H1 (cell line): ENCODE results near the gene ZNF134. TPM values are rescaled to one million over a fixed set of nuclear protein-coding genes. Genes with fewer than 3 reads are reported as not detected.

Experiments used
- BCL11A ChIP-seq, 2 experiments: IDR thresholded peaks; one replicate each; pipeline ENCODE4 v1.6.1; 2011; ENCODE audit warnings: low read depth in 2 of 2, low read length in 2 of 2, mild to moderate bottlenecking in 2 of 2
- CHD7 ChIP-seq: fragments of 300-600 bp; sonication (generic); IDR thresholded peaks from 2 replicates; pipeline ENCODE4 v1.7.1; 2012; ENCODE audit warnings: low read length, moderate library complexity, mild to moderate bottlenecking, inconsistent platforms; ENCODE audit not compliant: insufficient replicate concordance
- CTBP2 ChIP-seq: IDR thresholded peaks from 2 replicates; pipeline ENCODE4 v1.7.0; 2011; ENCODE audit warnings: borderline replicate concordance, mild to moderate bottlenecking, moderate library complexity, mixed read lengths, low read length; ENCODE audit not compliant: insufficient read depth, insufficient read length
- EP300 ChIP-seq, 2 experiments: IDR thresholded peaks; 1 replicate in 1 of 2; 2 replicates in 1 of 2; pipeline ENCODE4 v1.6.1; 2011 to 2012; ENCODE audit warnings: low read depth in 2 of 2, low read length in 2 of 2, mild to moderate bottlenecking in 2 of 2, borderline replicate concordance in 1 of 2, inconsistent platforms in 1 of 2, moderate library complexity in 1 of 2
- EZH2 ChIP-seq: fragments of 200-600 bp; sonication (generic); IDR thresholded peaks from 2 replicates; pipeline ENCODE4 v1.7.1; 2012; ENCODE audit warnings: low read depth, mild to moderate bottlenecking, moderate library complexity, low read length, inconsistent platforms; ENCODE audit not compliant: severe bottlenecking
- KDM4A ChIP-seq: IDR thresholded peaks from one replicate; pipeline ENCODE4 v1.7.1; 2012; ENCODE audit warnings: low read depth, mild to moderate bottlenecking, moderate library complexity, low read length, inconsistent platforms; ENCODE audit not compliant: severe bottlenecking
- NRF1 ChIP-seq: IDR thresholded peaks from 2 replicates; pipeline ENCODE4 v1.6.1; 2011; ENCODE audit warnings: mild to moderate bottlenecking, low read depth, low read length, improper control_type of control experiment
- RXRA ChIP-seq: IDR thresholded peaks from 2 replicates; pipeline ENCODE4 v1.6.1; 2011; ENCODE audit warnings: low read depth, mild to moderate bottlenecking, low read length, moderate library complexity; ENCODE audit not compliant: insufficient read depth
- polyA plus RNA-seq, 7 experiments: library from polyadenylated mRNA; depleted of rRNA in 3 of 7; stranded (reverse) in 5 of 7; unstranded in 2 of 7; fragments of >200 nt in 5 of 7; fragments of 200-250 nt in 2 of 7; gene quantifications; 1 replicate in 5 of 7; 2 replicates in 1 of 7; 4 replicates in 1 of 7; pipeline versions ENCODE4 v1.2.1 to v1.2.3, GENCODE V29; 2011 to 2013; ENCODE audit warnings: missing spikeins in 2 of 7, mixed read lengths in 2 of 7
- total RNA-seq: library from RNA; stranded (reverse); fragmentation: NEBNext Ultra II Directional; extraction: Animal tissue kit (Norgen Biotek cat#: 25700); gene quantifications from 2 replicates; pipeline ENCODE4 v1.2.1, GENCODE V29; 2021
- TF ChIP-seq, protein P1 (sequence below): IDR thresholded peaks from 2 replicates; pipeline ENCODE4 v1.6.1; 2012; ENCODE audit warnings: inconsistent platforms

Gene ZNF134
- total and polyA plus RNA-seq, 2 of the 8 experiments (the other 6 are each of a cell fraction or from before 2014, with no cell fraction given): 16.6 to 54.6 TPM

DNA sequence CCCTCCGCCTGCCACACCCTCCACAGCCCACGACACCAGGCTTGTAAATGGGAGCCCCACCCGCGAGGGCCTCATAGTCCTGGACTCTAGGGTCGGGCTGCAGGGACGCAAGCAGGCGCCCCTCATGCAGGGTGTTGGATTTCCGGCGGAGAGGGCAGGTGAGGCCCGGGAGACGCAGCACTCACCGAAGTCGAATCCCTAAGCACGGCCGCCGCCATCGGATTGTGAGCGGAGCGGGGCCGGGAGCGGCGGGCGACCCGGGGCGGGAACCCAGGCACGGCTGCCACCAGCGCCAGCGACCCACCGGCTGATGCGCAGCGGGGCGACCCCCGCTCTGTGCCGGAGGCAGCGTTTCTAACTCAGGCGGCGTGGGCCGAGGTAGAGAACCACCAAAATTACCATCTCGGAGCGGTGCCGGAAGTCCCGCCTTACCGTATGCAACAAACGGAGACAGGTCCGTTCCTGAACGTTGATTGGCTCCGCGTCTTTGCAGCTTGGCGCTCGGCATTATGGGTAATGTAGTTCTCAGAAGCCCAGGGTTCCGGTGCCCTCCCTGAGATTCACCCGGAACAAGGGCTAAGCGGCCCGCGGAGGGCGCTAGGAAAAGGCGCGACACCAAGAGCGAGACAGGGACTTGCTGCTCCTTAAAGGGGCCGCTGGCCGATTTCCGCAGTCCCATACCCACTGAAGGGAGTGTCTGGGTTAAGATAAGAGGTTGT lies 35.4 kb upstream of the ZNF134 start, which contains the start of gene ZNF416 (continued):
- TF ChIP-seq CHD7 (no peak), KDM4A (peak; percentile 82), EZH2 (no peak), BCL11A (IDR thresholded peaks at IDR 0.05; ENCODE audit: low read depth in 2 of 2, low read length in 2 of 2) (no peak), EP300 (IDR thresholded peaks at IDR 0.05; ENCODE audit: borderline replicate concordance in 1 of 2, low read depth in 2 of 2, low read length in 2 of 2) (no peak), NRF1 (no peak), CTBP2 (no peak), RXRA (no peak)
- TF ChIP-seq, protein P1, sequence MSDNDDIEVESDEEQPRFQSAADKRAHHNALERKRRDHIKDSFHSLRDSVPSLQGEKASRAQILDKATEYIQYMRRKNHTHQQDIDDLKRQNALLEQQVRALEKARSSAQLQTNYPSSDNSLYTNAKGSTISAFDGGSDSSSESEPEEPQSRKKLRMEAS: peak; percentile 57
- TF ChIP-seq, all 59 proteins: peak for 21
